LNCAP (cell line): ENCODE data around the gene CHST6.

Experiments used
- CTCF ChIP-seq: fragments of 450-650 bp; IDR thresholded peaks from 2 replicates; pipeline ENCODE4 v1.5.1; 2017; ENCODE audit warnings: mild to moderate bottlenecking

Gene CHST6

GRCh38 chr16:75458439-75458838, 36.8 kb downstream of the CHST6 start:
- TF ChIP-seq CTCF, result no peak

- no peak for TF ChIP-seq CTCF
Observed at GRCh38 chr16:75458029-75458428, 37.2 kb downstream of the CHST6 start.

- no peak for TF ChIP-seq CTCF
Observed at GRCh38 chr16:75457485-75458021, 37.7 kb downstream of the CHST6 start.

GRCh38 chr16:75456971-75457370, 38.3 kb downstream of the CHST6 start:
- TF ChIP-seq CTCF, result no peak

GRCh38 chr16:75455677-75456076, 39.6 kb downstream of the CHST6 start:
- TF ChIP-seq CTCF, result no peak

GRCh38 chr16:75452464-75453190, 42.6 kb downstream of the CHST6 start:
- TF ChIP-seq CTCF, result no peak

- TF ChIP-seq CTCF, result no peak
Observed at GRCh38 chr16:75446416-75446815, 48.8 kb downstream of the CHST6 start.
